ENCODE measurements around the gene LRFN2. TPM values are rescaled to one million over a fixed set of nuclear protein-coding genes. Genes with fewer than 3 reads are reported as not detected.

LRFN2 gene
- total RNA-seq, 1 donor from 2014 or later = 0.32 TPM

GRCh38 chr6:40472353-40472752 lies 114.8 kb downstream of the LRFN2 start:
- no peak for ATAC-seq

- ATAC-seq = peak; percentile 14
Measured at GRCh38 chr6:40471243-40471642, 115.9 kb downstream of the LRFN2 start.

- no peak for ATAC-seq
Measured at GRCh38 chr6:40469323-40469722, 117.8 kb downstream of the LRFN2 start.

GRCh38 chr6:40466986-40467539 lies 120.1 kb downstream of the LRFN2 start:
- no peak for ATAC-seq

- ATAC-seq = no peak
Measured at GRCh38 chr6:40461643-40462042, 125.5 kb downstream of the LRFN2 start.

GRCh38 chr6:40460380-40460779 lies 126.8 kb downstream of the LRFN2 start:
- ATAC-seq = no peak

- no peak for ATAC-seq
Measured at GRCh38 chr6:40457261-40457660, 129.9 kb downstream of the LRFN2 start.

- ATAC-seq = no peak
Measured at GRCh38 chr6:40456390-40457013, 130.7 kb downstream of the LRFN2 start.

- no peak for ATAC-seq
Measured at GRCh38 chr6:40455686-40456389, 131.3 kb downstream of the LRFN2 start.

GRCh38 chr6:40450483-40450882 lies 136.7 kb downstream of the LRFN2 start:
- no peak for ATAC-seq

GRCh38 chr6:40444811-40445210 lies 142.4 kb downstream of the LRFN2 start:
- no peak for ATAC-seq

- no peak for ATAC-seq
Measured at GRCh38 chr6:40444312-40444711, 142.9 kb downstream of the LRFN2 start.

- ATAC-seq = no peak
Measured at GRCh38 chr6:40443842-40444241, 143.3 kb downstream of the LRFN2 start.

- ATAC-seq = no peak
Measured at GRCh38 chr6:40442591-40442990, 144.6 kb downstream of the LRFN2 start.

- ATAC-seq = no peak
Measured at GRCh38 chr6:40441150-40441549, 146.0 kb downstream of the LRFN2 start.

- peak; percentile 81 for ATAC-seq
Measured at GRCh38 chr6:40440053-40440452, 147.1 kb downstream of the LRFN2 start.

GRCh38 chr6:40439026-40439800 lies 148.0 kb downstream of the LRFN2 start:
- ATAC-seq = no peak

GRCh38 chr6:40438246-40438887 lies 148.8 kb downstream of the LRFN2 start:
- ATAC-seq = peak; percentile 53

- ATAC-seq = no peak
Measured at GRCh38 chr6:40437631-40438030, 149.5 kb downstream of the LRFN2 start.

- ATAC-seq = no peak
Measured at GRCh38 chr6:40436685-40437604, 150.2 kb downstream of the LRFN2 start.

- no peak for ATAC-seq
Measured at GRCh38 chr6:40432982-40433381, 154.2 kb downstream of the LRFN2 start.

GRCh38 chr6:40431706-40432105 lies 155.5 kb downstream of the LRFN2 start:
- no peak for ATAC-seq
